Loucy (cell line): ENCODE results near the gene MRPS27.

Experiments
- H2AFZ ChIP-seq: fragments of 200-600 bp; sonication (generic); 2 replicates; pipeline ENCODE4 v1.6.0; 2016; ENCODE audit warnings: antibody characterized with exemption, mild to moderate bottlenecking, low read length, moderate library complexity
- H3F3A ChIP-seq: fragments of 200-600 bp; 2 replicates; pipeline ENCODE4 v1.6.0; 2016; ENCODE audit warnings: antibody characterized with exemption, low read depth, mild to moderate bottlenecking
- H3K27me3 ChIP-seq: fragments of 200-600 bp; sonication (generic); 2 replicates; pipeline ENCODE4 v1.6.1; 2014; ENCODE audit warnings: low read length, mild to moderate bottlenecking; ENCODE audit not compliant: insufficient read depth, poor library complexity, severe bottlenecking
- H3K36me3 ChIP-seq: fragments of 200-600 bp; sonication (generic); 2 replicates; pipeline ENCODE4 v1.6.1; 2016; ENCODE audit warnings: low read length; ENCODE audit not compliant: insufficient read depth
- H3K4me1 ChIP-seq: fragments of 200-600 bp; sonication (generic); 2 replicates; pipeline ENCODE4 v1.5.1; 2014; ENCODE audit warnings: low read length, mild to moderate bottlenecking; ENCODE audit not compliant: insufficient read depth, poor library complexity, severe bottlenecking
- H3K4me2 ChIP-seq: fragments of 200-600 bp; sonication (generic); 2 replicates; pipeline ENCODE4 v1.6.0; 2014; ENCODE audit warnings: antibody characterized with exemption, low read length, low read depth, mild to moderate bottlenecking; ENCODE audit not compliant: poor library complexity, severe bottlenecking
- H3K4me3 ChIP-seq: fragments of 200-600 bp; sonication (generic); 2 replicates; pipeline ENCODE4 v1.5.1; 2014; ENCODE audit warnings: low read length, mild to moderate bottlenecking, mixed read lengths; ENCODE audit not compliant: poor library complexity, severe bottlenecking
- H3K79me2 ChIP-seq: fragments of 200-600 bp; sonication (generic); 2 replicates; pipeline ENCODE4 v1.6.1; 2014; ENCODE audit warnings: low read length; ENCODE audit not compliant: insufficient read depth
- H3K9ac ChIP-seq: fragments of 200-600 bp; sonication (generic); 2 replicates; pipeline ENCODE4 v1.6.0; 2014; ENCODE audit warnings: mild to moderate bottlenecking, low read depth, low read length, moderate library complexity; ENCODE audit not compliant: poor library complexity, severe bottlenecking
- H3K9me2 ChIP-seq: fragments of 200-600 bp; sonication (generic); replicated peaks from 2 replicates; pipeline ENCODE4 v1.6.1; 2016; ENCODE audit warnings: low read depth, low read length, mixed read lengths
- H3K9me3 ChIP-seq: fragments of 200-600 bp; sonication (generic); 2 replicates; pipeline ENCODE4 v1.6.1; 2014; ENCODE audit warnings: mild to moderate bottlenecking, antibody characterized with exemption, low read length, low read depth; ENCODE audit not compliant: insufficient read depth
- H4K20me1 ChIP-seq: fragments of 200-600 bp; sonication (generic); 2 replicates; pipeline ENCODE4 v1.6.0; 2014; ENCODE audit warnings: antibody characterized with exemption, low read length, mild to moderate bottlenecking; ENCODE audit not compliant: insufficient read depth, poor library complexity, severe bottlenecking
- EZH2phosphoT487 ChIP-seq: fragments of 200-600 bp; IDR thresholded peaks from 2 replicates; pipeline ENCODE4 v1.6.1; 2018; ENCODE audit warnings: antibody characterized with exemption, mild to moderate bottlenecking, moderate library complexity, borderline replicate concordance
- TF ChIP-seq, protein P1 (sequence below): fragments of 200-600 bp; sonication (generic); conservative IDR thresholded peaks from 2 replicates; pipeline ENCODE4 v1.5.1; 2014; ENCODE audit warnings: mild to moderate bottlenecking, antibody characterized with exemption, low read length

The MRPS27 gene

DNA sequence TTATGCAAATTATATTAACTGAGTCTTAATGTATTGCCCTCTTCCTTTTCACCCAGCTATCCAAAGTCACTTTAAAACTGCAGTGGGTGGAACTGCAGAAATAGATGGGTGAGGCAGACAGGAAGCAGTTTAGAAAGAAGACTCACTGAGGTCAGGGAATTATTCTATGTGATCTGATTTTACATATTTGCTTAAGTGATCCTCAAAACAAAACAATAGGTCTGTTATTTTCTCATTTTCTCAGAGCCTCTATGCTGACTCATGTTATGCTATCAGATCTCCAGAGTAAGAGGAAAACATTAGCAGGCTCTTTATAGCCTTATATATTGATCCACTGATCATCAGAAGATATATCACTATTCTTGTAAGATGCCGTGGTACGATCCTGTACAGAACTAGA lies 63.5 kb downstream of the MRPS27 start:
- TF ChIP-seq, protein P1, sequence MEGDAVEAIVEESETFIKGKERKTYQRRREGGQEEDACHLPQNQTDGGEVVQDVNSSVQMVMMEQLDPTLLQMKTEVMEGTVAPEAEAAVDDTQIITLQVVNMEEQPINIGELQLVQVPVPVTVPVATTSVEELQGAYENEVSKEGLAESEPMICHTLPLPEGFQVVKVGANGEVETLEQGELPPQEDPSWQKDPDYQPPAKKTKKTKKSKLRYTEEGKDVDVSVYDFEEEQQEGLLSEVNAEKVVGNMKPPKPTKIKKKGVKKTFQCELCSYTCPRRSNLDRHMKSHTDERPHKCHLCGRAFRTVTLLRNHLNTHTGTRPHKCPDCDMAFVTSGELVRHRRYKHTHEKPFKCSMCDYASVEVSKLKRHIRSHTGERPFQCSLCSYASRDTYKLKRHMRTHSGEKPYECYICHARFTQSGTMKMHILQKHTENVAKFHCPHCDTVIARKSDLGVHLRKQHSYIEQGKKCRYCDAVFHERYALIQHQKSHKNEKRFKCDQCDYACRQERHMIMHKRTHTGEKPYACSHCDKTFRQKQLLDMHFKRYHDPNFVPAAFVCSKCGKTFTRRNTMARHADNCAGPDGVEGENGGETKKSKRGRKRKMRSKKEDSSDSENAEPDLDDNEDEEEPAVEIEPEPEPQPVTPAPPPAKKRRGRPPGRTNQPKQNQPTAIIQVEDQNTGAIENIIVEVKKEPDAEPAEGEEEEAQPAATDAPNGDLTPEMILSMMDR, result no peak
- no peak for TF ChIP-seq EZH2phosphoT487
- Histone ChIP-seq H3F3A (no peaks in the 10 kb centered on the region), H3K9me3 (no peaks in the 10 kb centered on the region), H3K27me3 (no peaks in the 10 kb centered on the region), H3K9me2 (no peaks in the 10 kb centered on the region), H4K20me1 (no peaks in the 10 kb centered on the region), H3K79me2 (peaks cover 7% of the 10 kb centered on the region; the same call in 1 of the 2 replicates), H2AFZ (no peak overlapping the region), H3K4me1 (no peaks in the 10 kb centered on the region), H3K36me3 (peaks cover 22% of the 10 kb centered on the region; the same call in 1 of the 2 replicates), H3K4me3 (no peak overlapping the region), H3K9ac (no peak overlapping the region), H3K4me2 (no peak overlapping the region)

DNA sequence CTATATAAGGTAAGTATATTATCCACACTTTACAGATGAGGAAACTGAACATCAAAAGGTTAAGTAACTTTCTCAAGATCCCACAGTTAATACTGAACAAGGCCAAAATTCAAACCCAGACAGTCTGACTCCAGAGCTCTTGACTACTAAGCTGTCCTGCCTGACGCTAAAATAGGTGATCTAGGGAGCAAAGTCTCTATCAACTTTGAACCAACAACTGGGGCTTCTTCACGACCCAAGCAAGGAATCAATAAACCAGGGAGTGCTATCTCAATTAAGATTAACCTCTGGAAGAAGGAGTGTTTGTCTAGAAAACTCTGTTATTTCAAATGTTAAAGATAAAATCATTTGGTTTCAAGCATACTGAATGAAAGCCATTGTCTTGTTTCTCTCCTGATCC lies 64.4 kb downstream of the MRPS27 start:
- Histone ChIP-seq H3K36me3 (peaks cover 22% of the 10 kb centered on the region; the same call in 1 of the 2 replicates), H4K20me1 (no peaks in the 10 kb centered on the region)

DNA sequence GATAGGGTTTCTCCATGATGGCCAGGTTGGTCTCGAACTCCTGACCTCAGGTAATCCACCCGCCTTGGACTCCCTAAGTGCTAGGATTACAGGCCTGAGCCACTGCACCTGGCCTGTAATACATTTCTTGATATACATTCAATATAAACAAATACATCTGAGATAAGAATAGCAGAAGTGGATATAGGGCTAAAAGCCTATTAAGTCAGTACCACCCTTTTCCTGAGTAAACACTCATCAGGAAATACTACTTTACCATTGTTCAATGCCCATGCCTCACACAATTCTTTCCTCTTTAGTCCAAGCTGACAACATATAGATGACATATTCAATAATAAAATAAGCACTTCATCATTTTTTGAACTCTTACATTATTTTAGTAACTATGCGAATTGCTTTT lies 64.8 kb downstream of the MRPS27 start:
- H2AFZ ChIP-seq, result no peak overlapping the region
- no peaks in the 10 kb centered on the region for H4K20me1 ChIP-seq
- TF ChIP-seq, protein P1, result no peak
- TF ChIP-seq EZH2phosphoT487, result no peak
- no peaks in the 10 kb centered on the region for H3F3A ChIP-seq
- H3K4me1 ChIP-seq, result no peaks in the 10 kb centered on the region
- H3K36me3 ChIP-seq, result peaks cover 22% of the 10 kb centered on the region; the same call in 1 of the 2 replicates
- no peak overlapping the region for H3K4me2 ChIP-seq
- H3K9me2 ChIP-seq, result no peaks in the 10 kb centered on the region
- H3K27me3 ChIP-seq, result no peaks in the 10 kb centered on the region
- H3K9me3 ChIP-seq, result no peaks in the 10 kb centered on the region
- H3K4me3 ChIP-seq, result no peak overlapping the region
- H3K9ac ChIP-seq, result no peak overlapping the region
- H3K79me2 ChIP-seq, result peaks cover 7% of the 10 kb centered on the region; the same call in 1 of the 2 replicates

More for the DNA sequence above, 64.4 kb downstream of the MRPS27 start:
- Histone ChIP-seq H3K27me3 (no peaks in the 10 kb centered on the region), H3K79me2 (peaks cover 7% of the 10 kb centered on the region; the same call in 1 of the 2 replicates), H3K9me2 (no peaks in the 10 kb centered on the region), H2AFZ (no peak overlapping the region), H3K9ac (no peak overlapping the region), H3K4me2 (no peak overlapping the region), H3K4me3 (no peak overlapping the region), H3K9me3 (no peaks in the 10 kb centered on the region), H3F3A (no peaks in the 10 kb centered on the region), H3K4me1 (no peaks in the 10 kb centered on the region)
- TF ChIP-seq, protein P1, result no peak
- no peak for TF ChIP-seq EZH2phosphoT487
